ENCODE measurements around the gene CDH4.

DNA sequence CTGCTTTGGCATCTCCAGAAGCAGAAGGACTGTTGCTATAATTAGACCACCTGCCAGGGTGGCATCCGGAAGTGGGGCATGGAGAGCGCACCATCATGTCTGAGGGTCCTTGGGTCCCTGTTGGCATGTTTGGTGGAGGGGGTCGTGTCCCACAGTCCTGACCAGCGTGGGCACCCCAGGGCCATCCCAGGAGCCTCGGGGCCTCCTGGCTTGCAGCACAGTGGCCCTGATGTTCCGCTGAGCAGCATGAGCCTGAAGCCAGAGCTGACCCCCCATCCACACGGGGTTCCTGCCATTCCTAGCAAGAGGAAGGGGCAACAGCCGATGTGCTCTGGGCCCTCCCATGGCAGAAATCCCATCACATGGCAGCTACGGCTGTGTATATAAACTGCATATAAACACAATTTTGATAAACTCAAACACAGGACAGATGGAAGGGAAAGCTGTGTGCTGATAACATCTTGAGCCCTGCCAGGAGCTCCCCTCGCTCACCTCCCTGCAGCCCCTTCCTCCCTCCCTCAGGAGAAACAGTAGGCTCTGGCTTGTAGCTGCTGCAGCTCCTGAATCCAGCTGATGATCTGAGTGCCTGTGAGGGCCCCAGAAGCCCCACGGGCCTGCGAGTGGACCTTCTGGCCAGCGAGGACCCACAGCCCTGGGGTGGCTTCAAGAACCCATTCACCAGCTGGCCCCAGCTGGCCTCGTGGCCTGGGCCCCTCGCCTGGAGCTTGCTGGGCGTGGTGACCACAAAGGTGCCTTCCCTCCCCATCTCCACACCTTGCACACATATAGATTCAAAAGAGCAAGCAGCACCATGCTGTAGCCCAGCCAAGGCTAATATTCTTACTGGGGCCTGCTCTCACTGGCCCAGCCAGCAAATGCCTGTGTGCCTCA lies 321.6 kb downstream of the CDH4 start:
- TF ChIP-seq CTCF (IDR thresholded peaks at IDR 0.05) = no peak
- TF ChIP-seq POLR2A (IDR thresholded peaks at IDR 0.05) = no peak
